K562 (cell line): ENCODE data around the gene ALK. TPM values are rescaled to one million over a fixed set of nuclear protein-coding genes. Genes with fewer than 3 reads are reported as not detected.

ENCODE experiments used
- TCF7 ChIP-seq: sonication (generic); IDR thresholded peaks from 2 replicates; pipeline ENCODE4 v1.6.1; 2016; ENCODE audit warnings: antibody characterized with exemption, borderline replicate concordance
- polyA plus RNA-seq, 8 experiments: library from polyadenylated mRNA; depleted of rRNA in 4 of 8; stranded (reverse) in 5 of 8; unstranded in 3 of 8; fragments of >200 nt; fragmentation: Nextera tagmentation in 2 of 8; fragmentation: Illumina TruSeq in 1 of 8; extraction: Ambion mirVana in 2 of 8; extraction: Trizol in 1 of 8; gene quantifications; 2 replicates each; pipeline versions ENCODE4 v1.2.1 to v1.2.3, GENCODE V29; 2011 to 2014; ENCODE audit warnings: inconsistent platforms in 1 of 8, missing spikeins in 1 of 8
- total RNA-seq, 7 experiments: library from RNA; depleted of rRNA in 6 of 7; stranded (reverse); fragments of >200 nt in 6 of 7; fragmentation: Illumina TruSeq in 2 of 7; extraction: Trizol in 2 of 7; gene quantifications; 2 replicates each; pipeline versions ENCODE4 v1.2.1 to v1.2.3, GENCODE V29; 2011 to 2021; ENCODE audit warnings: low replicate concordance in 1 of 7
- TF ChIP-seq, protein P1 (sequence below), 2 experiments: fragments of 450-650 bp; IDR thresholded peaks; 2 replicates each; pipeline ENCODE4 v1.6.1; 2016; ENCODE audit warnings: mild to moderate bottlenecking in 2 of 2, borderline replicate concordance in 1 of 2, low read depth in 1 of 2, moderate library complexity in 1 of 2

The ALK gene
- total and polyA plus RNA-seq, 9 of the 15 experiments (the other 6 are each of a cell fraction or from before 2014, with no cell fraction given): not detected

DNA sequence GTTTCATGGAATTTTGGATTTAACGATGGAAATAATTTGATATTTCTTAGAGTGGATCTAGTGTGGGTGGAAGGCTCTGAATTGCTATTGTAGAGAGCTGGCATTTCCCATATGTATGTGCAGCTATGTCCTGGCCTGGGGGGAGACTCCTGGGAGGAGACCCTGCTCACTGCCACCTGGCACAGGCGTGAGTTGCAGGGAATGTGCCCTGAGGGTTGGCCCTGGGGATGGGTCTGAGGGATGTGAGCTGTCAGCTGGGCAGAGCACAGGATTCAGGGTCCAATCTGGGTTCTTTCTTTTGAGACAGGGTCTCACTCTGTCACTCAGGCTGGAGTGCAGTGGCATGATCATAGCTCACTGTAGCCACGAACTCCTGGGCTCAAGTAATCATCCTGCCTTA, 686.0 kb downstream of the ALK start (continued):
- TF ChIP-seq, protein P1, sequence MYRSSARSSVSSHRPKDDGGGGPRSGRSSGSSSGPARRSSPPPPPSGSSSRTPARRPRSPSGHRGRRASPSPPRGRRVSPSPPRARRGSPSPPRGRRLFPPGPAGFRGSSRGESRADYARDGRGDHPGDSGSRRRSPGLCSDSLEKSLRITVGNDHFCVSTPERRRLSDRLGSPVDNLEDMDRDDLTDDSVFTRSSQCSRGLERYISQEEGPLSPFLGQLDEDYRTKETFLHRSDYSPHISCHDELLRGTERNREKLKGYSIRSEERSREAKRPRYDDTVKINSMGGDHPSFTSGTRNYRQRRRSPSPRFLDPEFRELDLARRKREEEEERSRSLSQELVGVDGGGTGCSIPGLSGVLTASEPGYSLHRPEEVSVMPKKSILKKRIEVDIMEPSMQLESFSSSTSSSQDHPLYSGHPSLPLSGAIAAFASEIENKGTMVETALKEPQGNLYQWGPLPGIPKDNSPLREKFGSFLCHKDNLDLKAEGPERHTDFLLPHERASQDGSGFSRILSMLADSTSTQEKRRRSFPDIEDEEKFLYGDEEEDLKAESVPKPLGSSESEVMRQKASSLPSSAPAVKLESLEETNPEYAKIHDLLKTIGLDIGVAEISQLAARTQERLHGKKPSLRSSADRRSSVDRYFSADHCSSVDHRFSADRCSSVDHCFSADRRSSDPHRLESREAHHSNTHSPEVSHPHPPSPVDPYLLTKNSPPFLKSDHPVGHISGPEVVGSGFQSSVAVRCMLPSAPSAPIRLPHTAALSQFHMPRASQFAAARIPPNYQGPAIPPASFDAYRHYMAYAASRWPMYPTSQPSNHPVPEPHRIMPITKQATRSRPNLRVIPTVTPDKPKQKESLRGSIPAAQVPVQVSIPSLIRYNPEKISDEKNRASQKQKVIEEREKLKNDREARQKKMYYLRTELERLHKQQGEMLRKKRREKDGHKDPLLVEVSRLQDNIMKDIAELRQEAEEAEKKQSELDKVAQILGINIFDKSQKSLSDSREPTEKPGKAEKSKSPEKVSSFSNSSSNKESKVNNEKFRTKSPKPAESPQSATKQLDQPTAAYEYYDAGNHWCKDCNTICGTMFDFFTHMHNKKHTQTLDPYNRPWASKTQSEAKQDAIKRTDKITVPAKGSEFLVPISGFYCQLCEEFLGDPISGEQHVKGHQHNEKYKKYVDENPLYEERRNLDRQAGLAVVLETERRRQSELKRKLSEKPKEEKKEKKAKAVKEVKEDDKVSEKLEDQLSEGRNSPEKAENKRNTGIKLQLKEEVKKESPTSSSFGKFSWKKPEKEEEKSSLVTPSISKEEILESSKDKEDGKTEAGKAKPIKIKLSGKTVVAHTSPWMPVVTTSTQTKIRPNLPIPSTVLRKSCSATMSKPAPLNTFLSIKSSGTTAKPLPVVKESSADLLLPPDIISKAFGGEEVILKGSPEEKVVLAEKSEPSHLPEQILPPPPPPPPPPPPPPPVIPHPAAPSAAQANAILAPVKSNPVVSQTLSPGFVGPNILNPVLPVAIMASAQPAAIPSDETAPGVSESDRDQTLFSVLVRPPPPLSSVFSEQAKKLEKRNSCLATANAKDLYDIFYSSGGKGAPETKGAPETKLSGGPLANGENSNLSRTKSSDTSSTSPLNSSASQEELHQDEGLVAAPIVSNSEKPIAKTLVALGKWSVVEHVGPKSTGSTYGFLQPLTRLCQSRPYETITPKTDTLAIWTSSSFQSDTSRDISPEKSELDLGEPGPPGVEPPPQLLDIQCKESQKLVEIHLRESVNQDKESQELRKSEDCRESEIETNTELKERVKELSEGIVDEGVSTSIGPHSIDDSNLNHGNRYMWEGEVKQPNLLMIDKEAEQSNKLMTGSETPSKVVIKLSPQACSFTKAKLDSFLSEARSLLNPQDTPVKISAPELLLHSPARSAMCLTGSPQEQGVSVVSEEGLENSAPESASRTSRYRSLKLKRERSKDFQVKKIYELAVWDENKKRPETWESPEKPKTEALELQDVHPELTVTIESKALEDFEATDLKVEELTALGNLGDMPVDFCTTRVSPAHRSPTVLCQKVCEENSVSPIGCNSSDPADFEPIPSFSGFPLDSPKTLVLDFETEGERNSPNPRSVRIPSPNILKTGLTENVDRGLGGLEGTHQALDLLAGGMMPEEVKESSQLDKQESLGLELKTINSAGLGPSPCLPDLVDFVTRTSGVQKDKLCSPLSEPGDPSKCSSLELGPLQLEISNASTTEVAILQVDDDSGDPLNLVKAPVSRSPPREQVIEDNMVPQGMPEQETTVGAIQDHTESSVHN (IDR thresholded peaks at IDR 0.05; ENCODE audit: borderline replicate concordance in 1 of 2, low read depth in 1 of 2): no peak
- TF ChIP-seq TCF7: no peak
